HEK293 (cell line): ENCODE measurements around the gene RXFP1.

Experiments
- CTCF ChIA-PET: fragments of 350-600 bp; formaldehyde crosslinking; extraction: SDS; loops from one replicate; lab custom pipeline; 2021; ENCODE audit warnings: antibody characterized with exemption; lab: Yijun Ruan, JAX
- POLR2A ChIA-PET: fragments of 300-600 bp; formaldehyde crosslinking; extraction: SDS; loops from one replicate; lab custom pipeline; 2020; ENCODE audit warnings: antibody characterized with exemption, inconsistent platforms; lab: Yijun Ruan, JAX
- H3K27ac ChIP-seq: fragments of 200-500 bp; sonication (Bioruptor generic); 2 replicates; pipeline ENCODE4 v1.5.1; 2014; ENCODE audit warnings: low read depth, low read length, control low read depth, inconsistent platforms; ENCODE audit errors: extremely low read depth
- H3K36me3 ChIP-seq, 2 experiments: fragments of 200-500 bp in 1 of 2; sonication (Bioruptor generic) in 1 of 2; 1 replicate in 1 of 2; 2 replicates in 1 of 2; pipeline ENCODE4 v1.5.1; 2014 to 2017; ENCODE audit warnings: inconsistent platforms in 2 of 2, low read length in 2 of 2; ENCODE audit not compliant: control insufficient read depth in 2 of 2, insufficient read depth in 1 of 2
- H3K4me1 ChIP-seq: fragments of 200-500 bp; sonication (Bioruptor generic); 2 replicates; pipeline ENCODE4 v1.5.1; 2014; ENCODE audit warnings: mild to moderate bottlenecking, low read length, inconsistent platforms; ENCODE audit not compliant: control insufficient read depth, insufficient read depth
- H3K4me3 ChIP-seq: 2 replicates; pipeline ENCODE4 v1.5.1; 2011; ENCODE audit warnings: low read depth, mild to moderate bottlenecking, control low read depth, low read length, moderate library complexity
- H3K9me3 ChIP-seq: fragments of 200-500 bp; sonication (Bioruptor generic); 2 replicates; pipeline ENCODE4 v1.5.1; 2014; ENCODE audit warnings: low read depth, low read length, inconsistent platforms; ENCODE audit not compliant: control insufficient read depth, insufficient read depth
- ATF2 ChIP-seq: fragments of 450-650 bp; formaldehyde crosslinking; IDR thresholded peaks from 2 replicates; pipeline ENCODE4 v1.5.1; 2016; ENCODE audit warnings: missing biosample characterization, missing genetic modification characterization, low read depth
- ELK4 ChIP-seq: IDR thresholded peaks from 2 replicates; pipeline ENCODE4 v1.6.1; 2011; ENCODE audit warnings: mild to moderate bottlenecking, low read depth, low read length, borderline replicate concordance
- OVOL3 ChIP-seq: fragments of 450-650 bp; formaldehyde crosslinking; IDR thresholded peaks from 2 replicates; pipeline ENCODE4 v1.5.1; 2016; ENCODE audit warnings: missing biosample characterization, missing genetic modification characterization
- ZNF138 ChIP-seq: fragments of 450-650 bp; formaldehyde crosslinking; IDR thresholded peaks from 2 replicates; pipeline ENCODE4 v1.5.1; 2016; ENCODE audit warnings: missing biosample characterization, missing genetic modification characterization, borderline replicate concordance
- ZNF155 ChIP-seq: fragments of 450-650 bp; formaldehyde crosslinking; IDR thresholded peaks from 2 replicates; pipeline ENCODE4 v1.5.1; 2016; ENCODE audit warnings: missing biosample characterization, missing genetic modification characterization
- ZNF169 ChIP-seq: fragments of 450-650 bp; formaldehyde crosslinking; IDR thresholded peaks from 2 replicates; pipeline ENCODE4 v1.5.1; 2016; ENCODE audit warnings: missing biosample characterization, missing genetic modification characterization
- ZNF223 ChIP-seq: fragments of 450-650 bp; formaldehyde crosslinking; IDR thresholded peaks from 2 replicates; pipeline ENCODE4 v1.5.1; 2016; ENCODE audit warnings: missing biosample characterization, missing genetic modification characterization
- ZNF513 ChIP-seq: fragments of 450-650 bp; IDR thresholded peaks from 2 replicates; pipeline ENCODE4 v1.5.1; 2018; ENCODE audit warnings: missing biosample characterization, missing genetic modification characterization
- ZNF76 ChIP-seq: fragments of 450-650 bp; formaldehyde crosslinking; IDR thresholded peaks from 2 replicates; pipeline ENCODE4; 2016; ENCODE audit warnings: low read depth, missing biosample characterization, missing genetic modification characterization, borderline replicate concordance
- ZNF792 ChIP-seq: fragments of 450-650 bp; formaldehyde crosslinking; IDR thresholded peaks from 2 replicates; pipeline ENCODE4 v1.5.1; 2016; ENCODE audit warnings: missing biosample characterization, missing genetic modification characterization
- ZNF843 ChIP-seq: fragments of 450-650 bp; formaldehyde crosslinking; IDR thresholded peaks from 2 replicates; pipeline ENCODE4 v1.5.1; 2016; ENCODE audit warnings: missing biosample characterization, missing genetic modification characterization
- TF ChIP-seq, protein P1 (sequence below): fragments of 450-650 bp; formaldehyde crosslinking; IDR thresholded peaks from 2 replicates; pipeline ENCODE4 v1.5.1; 2017; ENCODE audit warnings: missing biosample characterization, missing genetic modification characterization
- TF ChIP-seq, protein P2 (sequence below): fragments of 450-650 bp; formaldehyde crosslinking; IDR thresholded peaks from 2 replicates; pipeline ENCODE4 v1.5.1; 2017; ENCODE audit warnings: missing biosample characterization, missing genetic modification characterization
- TF ChIP-seq, protein P3 (sequence below): fragments of 450-650 bp; formaldehyde crosslinking; IDR thresholded peaks from 2 replicates; pipeline ENCODE4 v1.5.1; 2016; ENCODE audit warnings: missing biosample characterization, missing genetic modification characterization

RXFP1 gene

DNA sequence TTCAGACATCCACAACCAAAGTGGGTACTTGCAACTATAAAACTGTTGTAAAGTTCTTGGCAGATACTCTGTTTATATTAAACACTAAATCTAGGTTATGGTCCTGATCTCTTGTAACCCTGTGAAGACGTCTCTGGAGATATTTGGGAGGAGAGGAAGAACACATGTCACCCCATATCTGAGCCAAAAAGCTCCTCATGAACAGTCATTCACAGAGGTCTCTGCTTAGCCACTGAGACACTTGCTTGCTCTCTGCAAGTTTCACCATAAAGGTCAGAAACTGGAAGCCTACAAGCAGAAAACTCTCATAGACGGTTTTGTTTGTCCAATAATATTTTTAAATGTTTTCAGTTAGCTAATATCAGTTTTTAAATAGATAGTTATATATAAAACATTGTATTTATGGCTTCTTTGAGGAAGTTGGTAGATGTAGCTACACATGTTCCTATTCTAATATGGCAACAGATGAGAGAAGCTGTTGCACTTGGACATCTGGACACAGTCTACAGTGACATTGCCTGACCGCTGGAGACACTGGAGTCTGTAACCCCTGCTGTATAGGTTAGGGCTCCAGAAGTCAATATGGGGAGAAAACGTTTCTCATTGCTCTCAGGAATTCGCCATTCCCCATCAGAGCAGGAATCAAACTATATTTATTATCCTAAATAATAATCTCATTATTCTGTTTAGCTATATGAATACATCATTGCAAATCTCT lies 76.4 kb downstream of the RXFP1 start:
- CTCF ChIA-PET, result interaction anchor here (0.5 kb wide), 1 partner anchor 105 kb away, joined by 3 read pairs; no protein-coding TSS in a partner anchor
- H3K4me1 ChIP-seq, result no peaks in the 10 kb centered on the region
- no peak overlapping the region for H3K27ac ChIP-seq
- H3K36me3 ChIP-seq, result no peaks in the 10 kb centered on the region
- H3K9me3 ChIP-seq, result no peaks in the 10 kb centered on the region
- POLR2A ChIA-PET, result no interaction called here
- no peak for TF ChIP-seq ZNF223
- TF ChIP-seq, protein P1, sequence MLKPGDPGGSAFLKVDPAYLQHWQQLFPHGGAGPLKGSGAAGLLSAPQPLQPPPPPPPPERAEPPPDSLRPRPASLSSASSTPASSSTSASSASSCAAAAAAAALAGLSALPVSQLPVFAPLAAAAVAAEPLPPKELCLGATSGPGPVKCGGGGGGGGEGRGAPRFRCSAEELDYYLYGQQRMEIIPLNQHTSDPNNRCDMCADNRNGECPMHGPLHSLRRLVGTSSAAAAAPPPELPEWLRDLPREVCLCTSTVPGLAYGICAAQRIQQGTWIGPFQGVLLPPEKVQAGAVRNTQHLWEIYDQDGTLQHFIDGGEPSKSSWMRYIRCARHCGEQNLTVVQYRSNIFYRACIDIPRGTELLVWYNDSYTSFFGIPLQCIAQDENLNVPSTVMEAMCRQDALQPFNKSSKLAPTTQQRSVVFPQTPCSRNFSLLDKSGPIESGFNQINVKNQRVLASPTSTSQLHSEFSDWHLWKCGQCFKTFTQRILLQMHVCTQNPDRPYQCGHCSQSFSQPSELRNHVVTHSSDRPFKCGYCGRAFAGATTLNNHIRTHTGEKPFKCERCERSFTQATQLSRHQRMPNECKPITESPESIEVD (tag by site-specific recombination), result no peak
- no peak for TF ChIP-seq ELK4
- TF ChIP-seq, protein P2, sequence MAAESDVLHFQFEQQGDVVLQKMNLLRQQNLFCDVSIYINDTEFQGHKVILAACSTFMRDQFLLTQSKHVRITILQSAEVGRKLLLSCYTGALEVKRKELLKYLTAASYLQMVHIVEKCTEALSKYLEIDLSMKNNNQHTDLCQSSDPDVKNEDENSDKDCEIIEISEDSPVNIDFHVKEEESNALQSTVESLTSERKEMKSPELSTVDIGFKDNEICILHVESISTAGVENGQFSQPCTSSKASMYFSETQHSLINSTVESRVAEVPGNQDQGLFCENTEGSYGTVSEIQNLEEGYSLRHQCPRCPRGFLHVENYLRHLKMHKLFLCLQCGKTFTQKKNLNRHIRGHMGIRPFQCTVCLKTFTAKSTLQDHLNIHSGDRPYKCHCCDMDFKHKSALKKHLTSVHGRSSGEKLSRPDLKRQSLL, result no peak
- TF ChIP-seq, protein P3, sequence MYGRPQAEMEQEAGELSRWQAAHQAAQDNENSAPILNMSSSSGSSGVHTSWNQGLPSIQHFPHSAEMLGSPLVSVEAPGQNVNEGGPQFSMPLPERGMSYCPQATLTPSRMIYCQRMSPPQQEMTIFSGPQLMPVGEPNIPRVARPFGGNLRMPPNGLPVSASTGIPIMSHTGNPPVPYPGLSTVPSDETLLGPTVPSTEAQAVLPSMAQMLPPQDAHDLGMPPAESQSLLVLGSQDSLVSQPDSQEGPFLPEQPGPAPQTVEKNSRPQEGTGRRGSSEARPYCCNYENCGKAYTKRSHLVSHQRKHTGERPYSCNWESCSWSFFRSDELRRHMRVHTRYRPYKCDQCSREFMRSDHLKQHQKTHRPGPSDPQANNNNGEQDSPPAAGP (tag by site-specific recombination), result no peak
- no peak for TF ChIP-seq ZNF843 (tag by site-specific recombination)
- no peak for TF ChIP-seq OVOL3 (tag by site-specific recombination)
- TF ChIP-seq ZNF76 (tag by site-specific recombination), result no peak
- no peak for TF ChIP-seq ZNF155 (tag by site-specific recombination)
- TF ChIP-seq ZNF513, result no peak
- no peak for TF ChIP-seq ZNF138 (tag by site-specific recombination)
- TF ChIP-seq ZNF169, result no peak
- no peak overlapping the region for H3K4me3 ChIP-seq

DNA sequence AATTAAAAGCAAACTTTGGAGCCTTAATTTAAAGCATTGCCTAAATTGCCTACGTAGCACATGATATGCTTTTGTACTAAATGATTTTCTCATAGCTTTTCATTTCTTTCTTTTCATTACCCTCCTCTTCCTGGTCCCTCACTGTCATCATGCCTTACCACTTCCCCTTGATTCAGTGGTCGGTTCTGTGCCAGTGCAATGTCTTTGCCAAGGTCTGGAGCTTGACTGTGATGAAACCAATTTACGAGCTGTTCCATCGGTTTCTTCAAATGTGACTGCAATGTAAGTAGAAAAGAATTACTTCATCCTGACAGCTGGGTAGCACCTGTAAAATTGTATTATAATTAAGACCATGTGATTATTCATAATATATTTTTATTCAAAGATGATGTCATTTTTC lies 77.5 kb downstream of the RXFP1 start:
- H3K4me1 ChIP-seq, result no peaks in the 10 kb centered on the region
- no peak overlapping the region for H3K4me3 ChIP-seq
- no peaks in the 10 kb centered on the region for H3K9me3 ChIP-seq
- no peaks in the 10 kb centered on the region for H3K36me3 ChIP-seq
- no peak overlapping the region for H3K27ac ChIP-seq
- POLR2A ChIA-PET, result no interaction called here
- CTCF ChIA-PET, result no interaction called here
- TF ChIP-seq ZNF792 (tag by site-specific recombination) (no peak), ATF2 (tag by site-specific recombination) (peak; percentile 47; the same call in 1 of the 2 replicates)
- TF ChIP-seq, all 188 proteins: peak for 1
